NOMO-1 (cell line): ENCODE measurements around the gene DPEP3.
"Not testable (repeated sequence)": the region's sequence is repeated elsewhere in the genome, so short reads cannot be mapped to it uniquely, and the experiment has no call there.

Experiments
- DNase-seq, 2 experiments: peaks; one replicate each; lab custom pipeline; 2025; ENCODE audit not compliant: unreplicated experiment in 2 of 2; lab: John Stamatoyannopoulos, UW

DPEP3 gene

DNA sequence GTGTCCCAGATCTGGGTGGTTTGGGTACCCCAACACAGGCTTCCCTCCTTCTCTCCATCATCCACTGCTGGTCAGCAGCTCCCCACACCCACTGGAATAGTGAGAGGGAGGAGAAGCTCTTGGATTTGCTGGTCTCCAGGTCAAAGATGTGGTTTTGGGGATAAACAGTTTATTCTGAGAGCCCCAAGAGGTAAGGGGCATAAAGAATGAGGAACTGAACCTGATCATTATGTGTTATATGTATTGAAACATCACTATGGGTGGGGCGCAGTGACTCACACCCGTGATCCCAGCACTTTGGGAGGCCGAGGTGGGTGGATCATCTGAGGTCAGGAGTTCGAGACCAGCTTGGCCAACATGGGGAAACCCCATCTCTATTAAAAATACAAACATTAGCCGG is 15.1 kb upstream of the DPEP3 start:
- DNase-seq: peak; percentile 65 to 74

DNA sequence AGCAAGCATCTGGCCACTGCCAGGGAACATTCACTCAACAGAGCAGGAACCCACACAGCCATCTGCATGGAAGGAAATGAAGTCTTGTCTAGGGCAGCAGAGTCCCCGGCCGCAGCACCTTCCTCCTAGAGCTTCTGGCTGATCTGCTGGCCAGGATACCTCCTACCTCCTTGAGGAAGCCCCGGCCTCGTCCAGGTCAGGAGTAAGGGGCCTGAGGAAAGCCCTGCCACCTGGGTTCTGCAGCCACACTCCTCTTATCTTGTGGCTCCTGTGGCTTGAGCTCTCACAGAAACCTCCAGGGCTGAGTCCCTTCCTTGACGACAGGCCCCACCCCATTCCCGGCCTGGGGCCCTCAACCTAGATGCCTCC is 13.7 kb upstream of the DPEP3 start:
- DNase-seq: not testable (repeated sequence)

DNA sequence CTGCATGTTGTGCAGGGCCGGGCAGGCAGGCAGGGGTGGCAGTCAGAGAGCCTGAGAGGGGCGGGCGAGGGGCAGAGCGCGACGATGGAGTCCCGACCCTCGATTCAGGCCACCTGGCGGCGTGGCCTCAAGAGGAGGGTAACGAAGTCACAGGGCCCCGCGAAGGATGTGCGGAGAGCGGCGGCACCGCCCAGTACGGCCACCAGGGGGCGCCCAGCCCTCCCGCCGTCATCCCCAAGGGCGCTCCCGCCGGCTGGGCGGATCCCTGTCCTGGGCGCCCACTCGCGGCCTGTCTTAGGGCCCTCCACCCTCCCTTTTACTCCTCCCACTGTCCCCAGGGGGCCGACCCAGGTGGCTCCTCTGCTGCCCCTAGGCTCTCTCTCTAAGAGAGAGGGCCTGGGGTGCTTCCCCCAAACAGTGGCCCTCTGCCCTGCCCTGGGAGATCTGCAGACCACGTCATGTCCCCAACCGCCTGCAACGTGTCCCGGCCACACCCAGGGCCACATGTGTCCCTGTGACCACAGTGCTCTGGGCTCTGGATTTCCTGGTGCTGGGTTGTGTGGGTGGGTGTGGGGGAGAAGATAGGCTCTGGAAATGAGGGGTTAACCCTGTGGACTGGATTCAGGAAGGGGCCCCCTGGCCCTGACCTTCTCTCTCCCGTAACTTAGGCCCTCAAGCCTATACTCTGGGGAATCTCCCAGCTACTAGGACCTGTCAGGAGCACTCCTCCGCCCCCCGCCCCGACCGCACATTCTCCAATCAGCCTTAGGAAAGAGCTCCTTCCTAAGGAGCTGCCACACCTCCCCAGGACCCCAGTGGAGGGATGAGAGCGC is 13.1 kb upstream of the DPEP3 start:
- peak; percentile 85 to 91 for DNase-seq

DNA sequence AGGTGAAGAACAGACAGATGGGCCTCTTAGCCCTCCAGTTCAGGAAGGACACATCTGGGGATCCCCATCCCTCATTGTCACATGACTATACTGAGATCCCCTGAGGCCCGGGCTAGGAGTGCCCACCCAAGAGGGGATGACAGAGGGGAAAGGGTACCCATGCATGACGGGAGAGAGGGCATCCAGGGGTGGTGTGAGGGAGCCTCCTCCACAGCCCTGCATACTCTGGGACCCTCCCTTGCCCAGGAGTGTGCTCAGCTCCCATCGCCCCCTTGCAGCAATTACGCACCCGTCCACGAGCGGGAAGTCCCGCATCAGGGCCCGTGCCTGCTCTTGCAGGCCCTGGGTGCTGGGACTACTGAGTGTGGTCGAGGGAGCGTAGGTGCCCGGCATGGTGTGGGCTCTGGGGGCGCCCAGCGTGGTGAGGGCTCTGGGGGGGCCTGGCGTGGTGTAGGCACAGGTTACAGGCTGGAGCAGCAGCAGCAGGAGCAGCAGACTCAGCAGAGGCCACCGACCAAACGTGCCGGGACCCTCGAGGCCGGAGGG is 12.4 kb upstream of the DPEP3 start:
- no peak for DNase-seq

DNA sequence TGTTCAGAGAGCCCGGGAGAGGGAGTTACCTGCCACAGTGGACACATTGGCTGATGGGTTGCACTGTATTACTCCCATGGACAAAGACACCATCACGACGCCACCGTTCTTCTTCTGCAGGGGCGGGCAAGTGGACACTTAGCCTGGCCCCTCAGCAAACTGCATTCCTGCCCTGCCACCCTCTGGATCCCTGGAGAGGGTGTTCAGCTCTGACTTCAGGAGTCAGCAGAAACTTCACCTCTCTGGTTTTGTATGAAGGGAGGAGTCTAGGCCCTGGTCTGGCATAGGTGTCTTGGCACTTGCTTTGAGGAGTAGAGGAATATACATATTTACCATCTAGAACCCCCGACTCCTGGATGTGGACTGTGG is 9.7 kb upstream of the DPEP3 start:
- no peak for DNase-seq

DNA sequence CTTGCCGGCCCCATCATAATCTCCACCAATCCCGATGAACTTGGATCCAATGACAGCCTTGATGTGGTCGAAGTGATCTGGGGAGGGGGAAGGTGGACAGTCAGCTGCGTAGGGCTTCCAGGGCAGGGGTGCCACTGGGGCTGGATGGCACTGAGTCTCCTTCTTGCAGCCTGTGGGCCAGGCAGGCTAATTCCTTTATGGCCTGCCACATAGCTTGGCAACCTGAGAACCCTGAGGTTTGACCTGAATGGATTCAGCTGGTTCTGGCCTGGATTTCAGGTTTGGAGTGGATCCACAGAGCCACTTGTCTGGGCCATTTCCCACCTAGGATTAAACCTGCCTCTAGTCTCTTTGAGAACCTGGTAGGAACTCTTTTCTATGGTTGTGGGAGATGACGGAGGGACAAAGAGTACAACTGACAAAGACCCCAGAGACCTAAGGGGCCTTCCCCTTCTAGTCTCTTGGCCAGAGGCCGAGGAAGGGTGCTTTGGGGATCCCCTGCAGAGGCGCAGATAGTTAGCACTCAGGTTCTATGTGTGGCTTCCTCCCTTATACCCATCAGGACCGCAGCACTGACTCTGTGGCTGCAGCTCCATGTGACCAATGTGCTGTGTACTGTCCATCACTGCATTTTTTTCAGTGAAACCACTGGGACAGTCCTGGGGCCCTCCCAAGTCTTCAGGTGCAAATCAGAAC is 9.2 kb upstream of the DPEP3 start:
- no peak for DNase-seq

DNA sequence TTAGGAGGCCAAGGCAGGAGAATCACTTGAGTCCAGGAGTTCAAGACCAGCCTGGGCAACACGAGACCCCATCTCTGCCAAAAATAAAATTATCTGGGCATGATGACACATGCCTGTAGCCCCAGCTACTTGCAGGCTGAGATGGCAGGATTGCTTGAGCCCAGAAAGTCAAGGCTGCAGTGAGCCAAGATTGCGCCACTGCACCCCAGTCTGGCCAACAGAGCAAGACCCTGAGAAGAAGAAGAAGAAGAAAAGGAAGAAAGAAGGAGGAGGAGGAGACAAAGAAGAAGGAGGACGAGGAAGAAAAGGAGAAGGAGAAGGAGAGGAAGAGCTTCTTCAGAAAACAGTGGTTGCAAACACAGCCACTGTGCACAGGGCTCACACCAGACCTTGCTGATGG is 8.4 kb upstream of the DPEP3 start:
- no peak for DNase-seq

DNA sequence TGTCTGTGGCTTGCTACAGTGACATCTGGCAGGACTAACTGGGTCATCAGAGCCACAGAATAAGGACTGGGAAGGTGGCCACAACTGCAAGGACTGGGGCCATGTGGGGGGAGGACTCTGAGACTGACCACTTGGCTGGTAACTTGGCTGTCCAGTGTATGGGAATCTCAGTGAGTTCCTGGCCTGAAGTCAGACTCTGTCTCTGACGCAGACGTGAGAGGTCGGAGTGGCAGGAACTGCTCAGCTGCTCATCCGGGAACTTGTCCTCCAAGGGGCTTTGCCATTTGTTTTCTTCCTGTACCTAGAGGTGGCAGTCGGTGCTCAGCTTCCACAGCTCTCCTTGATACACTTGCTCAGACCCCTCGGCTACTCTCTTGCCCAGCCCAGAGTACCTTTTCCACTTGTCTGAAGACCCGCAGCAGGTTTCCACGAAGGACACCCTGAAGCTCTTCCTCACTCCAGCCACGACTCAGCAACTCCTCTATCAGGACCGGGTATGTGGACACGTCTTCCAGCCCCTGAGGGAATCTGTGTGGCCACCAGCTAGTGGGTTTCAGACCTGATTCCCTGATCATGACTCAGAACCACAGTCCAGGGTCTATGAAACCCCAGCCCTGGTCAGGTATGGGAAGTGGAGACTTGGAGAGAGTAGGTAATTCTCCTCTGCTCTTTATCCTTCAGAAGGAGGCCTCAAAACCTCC is 7.3 kb upstream of the DPEP3 start:
- DNase-seq: no peak

DNA sequence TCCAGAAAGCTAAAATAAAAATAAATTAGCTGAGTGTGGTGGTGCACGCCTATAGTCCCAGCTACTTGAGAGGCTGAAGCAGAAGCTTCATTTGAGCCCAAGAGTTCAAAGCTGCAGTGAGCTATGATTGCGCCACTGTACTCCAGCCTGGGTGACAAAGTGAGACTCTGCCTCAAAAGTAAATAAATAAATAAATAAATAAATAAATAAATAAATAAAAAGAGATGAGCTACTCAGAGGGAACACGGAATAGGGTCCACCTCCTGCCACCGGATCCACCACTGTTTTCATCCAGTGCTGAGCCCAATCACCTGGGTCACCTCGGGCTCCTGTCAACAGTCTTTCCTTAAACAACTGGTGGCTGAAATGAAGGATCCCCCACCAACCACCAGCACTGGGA is 6.7 kb upstream of the DPEP3 start:
- no peak for DNase-seq

DNA sequence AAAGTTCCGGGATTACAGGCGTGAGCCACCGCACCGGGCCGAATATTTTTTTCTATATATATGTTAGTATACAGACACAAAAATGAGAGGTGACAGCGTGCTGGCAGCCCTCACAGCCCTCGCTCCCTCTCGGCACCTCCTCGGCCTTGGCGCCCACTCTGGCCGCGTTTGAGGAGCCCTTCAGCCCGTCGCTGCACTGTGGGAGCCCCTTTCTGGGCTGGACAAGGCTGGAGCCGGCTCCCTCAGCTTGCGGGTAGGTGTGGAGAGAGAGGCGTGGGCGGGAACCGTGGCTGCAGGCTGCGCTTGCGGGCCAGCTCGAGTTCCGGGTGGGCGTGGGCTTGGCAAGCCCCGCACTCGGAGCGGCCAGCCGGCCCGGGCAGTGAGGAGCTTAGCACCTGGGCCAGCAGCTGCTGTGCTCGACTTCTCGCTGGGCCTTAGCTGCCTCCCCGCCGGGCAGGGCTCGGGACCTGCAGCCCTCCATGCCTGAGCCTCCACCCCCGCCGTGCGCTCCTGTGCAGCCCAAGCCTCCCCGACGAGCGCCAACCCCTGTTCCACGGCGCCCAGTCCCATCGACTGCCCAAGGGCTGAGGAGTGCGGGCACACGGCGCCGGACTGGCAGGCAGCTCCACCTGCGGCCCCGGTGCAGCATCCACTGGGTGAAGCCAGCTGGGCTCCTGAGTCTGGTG is 1.9 kb upstream of the DPEP3 start:
- DNase-seq: no peak

DNA sequence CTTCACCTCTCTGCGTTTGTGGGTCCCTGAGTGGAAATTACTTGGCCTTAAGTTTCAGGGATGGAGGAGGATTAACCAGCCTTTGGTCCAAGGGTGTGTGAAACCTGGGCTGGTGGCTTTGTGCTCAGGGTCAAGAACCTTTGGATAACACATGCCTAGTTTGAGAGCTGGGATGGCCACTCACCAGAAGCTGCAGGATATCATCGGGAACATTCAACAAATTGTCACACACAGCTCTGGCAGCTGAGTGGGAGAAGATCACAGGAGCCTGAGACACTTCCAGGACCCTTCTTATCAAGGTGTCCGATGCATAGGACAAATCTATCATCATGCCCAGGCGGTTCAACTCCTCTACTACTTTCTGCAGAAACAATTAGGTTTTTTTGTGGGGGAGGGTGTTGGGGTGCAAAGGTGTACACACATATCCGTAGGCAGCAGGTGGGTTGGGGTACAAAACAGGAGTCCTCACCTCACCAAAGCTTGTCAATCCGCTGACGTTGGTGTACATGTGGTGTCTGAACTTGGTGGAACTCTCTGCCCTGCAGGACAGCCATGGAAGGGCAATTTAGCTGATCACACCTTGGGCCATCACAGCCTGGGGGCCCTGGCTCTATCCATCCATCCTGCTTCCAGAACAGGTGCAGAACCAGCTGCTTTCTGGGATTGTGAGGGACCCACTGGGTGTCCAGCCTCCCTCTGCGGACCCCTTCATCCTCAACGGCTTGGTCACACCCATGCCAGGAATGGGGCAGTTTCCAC is 2.7 kb downstream of the DPEP3 start:
- no peak for DNase-seq

DNA sequence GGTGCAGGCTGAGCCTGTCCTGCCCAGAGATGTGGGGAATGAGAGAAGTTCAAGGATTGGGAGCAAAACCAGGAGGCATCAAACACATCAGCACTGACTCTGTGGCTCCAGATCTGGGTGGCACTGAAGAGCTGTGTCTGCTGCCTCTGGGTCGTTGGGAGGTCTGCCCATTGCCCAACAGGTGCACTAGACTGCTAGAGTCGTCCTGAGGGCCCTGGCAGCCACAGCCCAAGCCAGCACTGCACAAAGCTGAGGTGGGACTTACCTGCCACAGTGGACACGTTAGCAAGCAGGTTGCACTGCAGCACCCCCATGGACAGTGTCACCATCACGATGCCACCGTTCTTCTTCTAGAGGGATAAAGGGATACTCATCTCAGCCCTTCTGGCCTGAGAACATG is 3.3 kb downstream of the DPEP3 start:
- no peak for DNase-seq

DNA sequence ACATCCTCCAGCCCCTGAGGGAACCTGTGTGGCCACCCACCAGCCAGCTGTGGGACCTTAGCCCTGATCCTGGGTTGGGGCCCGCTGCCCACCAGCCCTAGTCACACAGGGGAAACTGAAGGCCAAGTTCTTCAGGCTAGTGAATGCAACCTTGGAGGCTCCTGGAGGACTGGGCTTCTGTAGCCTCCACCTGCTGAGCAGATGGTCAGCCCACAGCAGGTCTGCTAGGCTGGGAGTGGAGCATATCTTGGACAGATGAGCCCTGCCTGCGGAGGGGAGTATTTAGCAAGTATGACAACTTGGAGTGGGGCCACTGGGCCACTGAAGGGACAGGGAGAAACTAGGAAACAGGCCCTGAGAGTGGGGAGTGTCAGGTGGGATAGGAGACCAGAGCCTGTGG is 4.1 kb downstream of the DPEP3 start:
- no peak for DNase-seq

DNA sequence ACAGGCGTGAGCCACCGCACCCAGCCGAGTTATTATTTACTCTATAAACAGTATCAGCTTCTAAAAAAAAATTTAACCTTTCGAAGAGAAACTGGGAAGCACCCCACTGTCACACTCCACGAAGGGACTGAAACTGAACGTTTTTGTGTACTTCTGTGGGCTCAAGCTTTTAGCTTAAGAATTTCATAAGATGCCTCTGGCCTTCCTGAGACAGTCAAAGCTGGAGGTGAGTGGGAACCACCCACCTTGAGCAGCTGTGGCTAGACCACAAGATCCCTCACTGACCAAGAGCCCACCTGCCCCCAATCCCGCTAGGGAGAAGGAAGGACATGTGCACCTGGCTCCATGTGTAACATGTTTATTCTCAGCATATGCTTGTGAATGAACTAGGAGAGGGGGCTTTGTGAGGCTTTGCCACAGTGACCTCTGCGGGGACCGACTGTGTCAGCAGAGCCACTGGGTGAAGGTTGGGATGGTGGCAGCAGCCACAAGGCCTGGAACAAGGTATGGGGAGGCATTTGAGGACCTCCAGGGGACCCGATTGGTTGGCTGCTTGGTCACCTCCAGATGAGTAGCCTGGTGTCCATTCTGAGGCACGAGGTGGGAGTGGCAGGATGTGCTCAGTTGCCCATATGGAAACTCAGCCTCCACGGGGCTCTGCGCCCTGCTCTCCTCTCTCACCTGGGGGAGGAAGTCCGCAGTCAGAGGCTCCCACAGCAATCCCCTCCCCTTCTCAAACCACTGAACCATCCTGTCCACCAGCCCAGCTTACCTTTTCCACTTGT is 4.8 kb downstream of the DPEP3 start:
- DNase-seq: no peak

DNA sequence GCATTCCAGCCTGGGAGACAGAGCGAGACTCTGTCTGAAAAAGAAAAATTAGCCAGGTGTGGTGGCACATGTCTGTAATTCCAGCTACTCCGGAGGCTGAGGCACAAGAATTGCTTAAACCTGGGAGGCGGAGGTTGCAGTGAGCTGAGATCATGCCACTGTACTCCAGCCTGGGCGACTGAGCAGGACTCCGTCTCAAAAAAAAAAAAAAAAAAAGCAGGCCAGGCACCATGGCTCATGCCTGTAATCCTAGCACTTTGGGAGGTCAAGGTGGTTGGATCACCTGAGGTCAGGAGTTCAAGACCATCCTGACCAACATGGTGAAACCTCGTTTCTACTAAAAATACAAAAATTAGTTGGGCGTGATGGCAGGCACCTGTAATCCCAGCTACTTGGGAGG is 8.0 kb downstream of the DPEP3 start:
- DNase-seq: not testable (repeated sequence)

DNA sequence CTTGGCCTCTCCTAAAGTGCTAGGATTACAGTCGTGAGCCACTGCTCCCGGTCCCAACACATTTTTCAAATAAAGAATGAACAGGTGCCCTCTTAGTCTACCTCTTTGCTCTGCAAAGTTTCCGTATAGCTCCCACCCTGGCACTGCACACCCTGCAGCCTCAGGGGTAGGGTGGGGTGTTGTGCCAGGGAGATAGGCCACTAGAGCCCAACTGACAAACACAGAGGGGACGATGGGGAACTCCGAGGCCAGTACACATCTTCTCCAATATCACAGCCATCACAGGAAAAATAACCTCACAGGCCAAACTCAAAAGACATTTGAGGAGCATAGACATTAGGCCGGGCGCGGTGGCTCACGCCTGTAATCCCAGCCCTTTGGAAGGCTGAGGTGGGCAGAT is 9.2 kb downstream of the DPEP3 start:
- DNase-seq: no peak

DNA sequence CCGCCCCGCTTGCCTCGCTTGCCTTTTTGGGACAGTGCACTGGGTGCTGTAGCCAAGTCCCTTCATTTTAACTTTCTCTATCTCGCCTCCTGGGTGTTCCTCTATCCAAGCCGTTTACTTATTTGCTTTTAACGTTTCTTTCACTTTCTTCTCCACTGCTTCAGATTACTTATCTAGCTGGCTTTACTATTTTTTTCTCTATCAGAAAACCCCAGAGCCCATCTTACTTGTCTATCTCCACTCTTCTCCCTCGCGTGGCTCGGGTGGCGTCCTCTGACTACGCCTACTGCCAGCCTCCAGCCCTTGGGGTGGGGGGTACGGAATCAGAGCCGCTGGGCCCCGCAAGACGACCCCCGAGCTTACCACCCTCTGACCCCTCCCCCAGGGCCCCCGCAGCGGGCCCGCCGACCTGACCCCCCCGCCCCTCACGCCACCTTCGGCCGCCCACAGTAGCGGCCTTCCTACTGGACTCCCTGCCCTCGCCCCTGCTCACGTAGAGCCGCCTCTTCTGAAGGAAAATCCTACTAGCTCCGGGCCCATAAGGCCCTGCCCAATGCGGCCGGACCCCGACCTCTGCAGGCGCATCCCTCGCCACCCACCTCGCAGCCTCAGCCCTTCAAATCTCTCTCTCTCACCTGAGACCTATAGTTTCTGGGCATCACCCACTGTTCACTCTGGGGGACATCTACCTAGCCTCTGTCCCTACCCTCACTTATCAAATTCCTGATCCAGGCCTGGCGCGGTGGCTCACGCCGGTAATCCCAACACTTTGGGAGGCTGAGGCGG is 10.9 kb downstream of the DPEP3 start:
- peak in 1 of 2 experiments; percentile 17 for DNase-seq

DNA sequence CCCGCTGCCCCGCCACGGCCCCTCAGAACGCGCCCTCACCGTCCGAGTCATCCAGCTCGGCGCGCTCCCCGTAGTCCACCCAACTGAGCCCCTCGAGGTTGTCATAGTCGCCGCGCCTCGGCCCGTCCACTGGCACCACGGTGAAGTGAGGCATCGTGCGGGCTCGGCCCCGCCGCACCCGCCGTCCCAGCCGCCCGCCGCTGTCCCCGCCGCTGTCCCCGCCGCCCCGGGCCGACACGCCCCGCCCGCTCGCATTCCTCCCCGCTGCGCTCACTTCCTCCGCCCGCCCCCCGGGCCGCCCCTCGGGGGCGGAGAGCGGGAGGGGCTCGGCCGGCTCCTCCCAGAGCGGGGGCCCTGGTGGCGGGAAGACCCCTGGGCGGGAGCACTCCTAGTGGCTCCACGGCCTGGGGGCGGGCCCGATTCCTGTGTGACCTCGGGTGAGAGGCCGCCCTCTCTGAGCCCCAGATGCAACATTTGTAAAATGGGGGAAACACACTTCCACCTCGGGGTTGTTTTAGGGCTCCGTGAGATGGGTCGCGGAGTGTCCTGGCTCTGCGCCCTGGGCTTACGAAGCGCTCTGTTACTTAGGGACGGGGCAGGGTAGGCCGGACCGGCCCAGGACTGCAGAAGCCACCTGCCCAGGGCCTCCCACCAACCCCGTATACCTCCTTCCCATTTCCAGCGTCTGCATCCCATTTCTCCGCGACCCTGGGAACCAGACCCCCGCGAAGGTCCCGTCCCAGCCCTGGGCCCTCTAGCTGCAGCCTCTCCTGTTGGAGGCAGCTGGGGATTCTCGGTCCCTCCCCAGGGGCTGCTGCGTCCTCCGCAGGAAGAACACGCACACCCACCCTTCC is 11.7 kb downstream of the DPEP3 start, which contains the start of gene SLC12A4:
Gene SLC12A4, minus strand, starts transcription at position 238 of the 854 bp plus-strand sequence. Its CDS starts 84 bp downstream, at position 154.
- DNase-seq: peak; percentile 75 to 80
